Occipital lobe (tissue), 2 donors: Measurements from ENCODE around the gene DPYD. TPM values are rescaled to one million over a fixed set of nuclear protein-coding genes. Genes with fewer than 3 reads are reported as not detected.
"Not testable (repeated sequence)": the region's sequence is repeated elsewhere in the genome, so short reads cannot be mapped to it uniquely, and the experiment has no call there.

Source experiments
- DNase-seq: peaks from one replicate; lab custom pipeline; 2025; lab: John Stamatoyannopoulos, UW
- total RNA-seq: library from RNA; depleted of rRNA; stranded (reverse); fragments of >200 nt; gene quantifications from one replicate; pipeline ENCODE4 v1.2.3, GENCODE V29; 2014

DPYD gene
- total RNA-seq, 1 donor from 2014 or later = 72.1 TPM

GRCh38 chr1:97373000-97373399 lies 547.8 kb downstream of the DPYD start:
- no peak for DNase-seq

DNA sequence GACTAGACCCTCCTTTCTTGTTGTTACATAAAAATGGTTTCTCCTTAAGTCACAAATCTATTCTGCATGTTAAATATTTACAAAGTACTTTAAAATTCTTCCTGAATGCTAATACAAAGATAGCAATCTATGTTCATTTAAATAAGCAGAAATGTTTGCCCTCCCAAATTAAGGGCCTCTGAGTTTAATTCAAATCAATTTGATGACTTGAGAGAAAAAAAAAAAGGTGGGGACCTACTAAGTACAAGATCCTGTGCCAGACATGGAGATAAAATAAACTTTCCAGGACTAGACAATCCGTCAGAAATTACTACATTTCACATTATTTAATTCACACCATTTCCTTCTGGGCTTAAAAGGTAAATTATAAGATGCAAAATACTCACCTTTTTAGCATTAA lies 548.3 kb downstream of the DPYD start:
- DNase-seq = no peak

GRCh38 chr1:97368296-97368695 lies 552.5 kb downstream of the DPYD start:
- no peak for DNase-seq

DNA sequence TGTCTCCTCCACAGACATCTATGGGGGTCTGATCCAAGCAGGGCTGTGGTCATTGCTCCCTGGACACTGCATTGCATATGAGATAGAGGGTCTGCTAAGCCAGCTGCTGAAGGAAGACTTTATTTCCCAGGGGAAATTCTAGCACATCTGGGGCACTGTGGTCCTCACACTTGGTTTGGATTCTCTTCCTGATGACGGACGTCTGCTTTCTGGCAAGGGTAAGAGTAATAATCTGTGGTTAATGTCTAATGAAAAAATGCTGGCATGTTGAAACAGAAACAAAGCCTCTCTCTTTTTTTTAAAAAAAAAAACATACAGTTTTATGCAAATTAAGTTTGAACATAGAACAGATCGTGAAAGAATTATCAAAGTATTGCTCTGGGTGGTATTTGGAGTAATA lies 553.9 kb downstream of the DPYD start:
- no peak for DNase-seq

DNA sequence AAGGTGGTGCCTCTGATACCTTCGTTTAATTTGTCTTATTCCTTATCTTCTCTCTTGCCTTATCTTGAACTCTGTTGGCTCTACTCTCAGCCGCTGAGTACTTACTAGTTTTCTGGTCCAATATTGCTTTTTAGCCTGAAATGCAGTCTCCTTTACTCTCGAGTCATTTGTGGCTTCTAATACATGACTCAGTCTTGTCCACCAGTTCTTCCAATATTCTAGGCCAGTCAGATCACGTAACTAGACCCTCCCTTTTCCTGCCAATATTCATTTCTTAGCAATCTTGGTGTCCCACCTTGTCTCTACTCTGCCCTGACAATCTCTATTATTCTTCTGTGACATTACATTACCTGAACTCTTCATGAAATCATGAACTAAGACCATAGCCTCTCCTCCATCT lies 555.8 kb downstream of the DPYD start:
- DNase-seq = no peak

GRCh38 chr1:97364086-97364485 lies 556.7 kb downstream of the DPYD start:
- no peak for DNase-seq

DNA sequence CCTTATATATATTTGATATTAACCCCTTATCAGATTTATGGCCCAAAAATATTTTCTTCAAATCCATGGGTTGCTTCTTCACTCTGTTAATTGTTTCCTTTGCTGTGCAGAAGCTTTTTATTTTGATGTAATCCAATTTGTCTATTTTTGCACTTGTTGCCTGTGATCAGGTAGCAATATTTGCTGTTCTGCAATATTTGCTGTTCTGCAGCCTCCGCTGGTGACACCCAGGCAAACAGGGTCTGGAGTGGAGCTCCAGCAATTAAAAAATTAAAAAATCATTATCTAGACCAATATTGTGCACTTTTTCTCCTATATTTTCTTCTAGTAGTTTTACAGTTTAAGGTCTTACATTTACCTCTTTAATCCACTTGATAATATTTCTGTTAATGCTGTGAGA lies 564.5 kb downstream of the DPYD start:
- no peak for DNase-seq

DNA sequence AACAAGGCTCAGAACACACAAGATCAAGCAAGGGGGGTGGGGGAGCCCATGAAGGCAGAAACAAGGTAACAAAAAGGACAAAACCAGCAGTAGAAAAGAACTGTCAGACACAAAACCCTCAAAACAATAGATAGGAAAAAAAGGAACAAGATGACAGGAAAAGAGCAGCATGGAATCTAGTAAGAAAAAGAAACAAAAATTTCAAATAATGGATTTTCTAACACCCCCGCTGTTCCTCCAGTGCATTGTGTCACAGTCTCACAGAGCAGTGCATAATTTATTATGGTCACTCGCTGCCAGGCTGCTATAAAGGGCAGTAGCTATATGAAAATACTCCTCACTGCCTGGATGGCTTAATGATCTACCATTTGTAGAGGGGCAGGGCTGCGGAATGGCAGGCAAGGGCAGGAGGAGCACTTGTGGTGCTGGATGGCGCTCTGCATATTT lies 567.9 kb downstream of the DPYD start:
- no peak for DNase-seq

- no peak for DNase-seq
These were observed 569.0 kb downstream of the DPYD start for GRCh38 chr1:97351846-97352245.

- DNase-seq = no peak
These were observed 570.2 kb downstream of the DPYD start for GRCh38 chr1:97350662-97351061.

- no peak for DNase-seq
These were observed 570.6 kb downstream of the DPYD start for GRCh38 chr1:97350241-97350640.

- DNase-seq = not testable (repeated sequence)
These were observed 571.0 kb downstream of the DPYD start for GRCh38 chr1:97349794-97350193.

DNA sequence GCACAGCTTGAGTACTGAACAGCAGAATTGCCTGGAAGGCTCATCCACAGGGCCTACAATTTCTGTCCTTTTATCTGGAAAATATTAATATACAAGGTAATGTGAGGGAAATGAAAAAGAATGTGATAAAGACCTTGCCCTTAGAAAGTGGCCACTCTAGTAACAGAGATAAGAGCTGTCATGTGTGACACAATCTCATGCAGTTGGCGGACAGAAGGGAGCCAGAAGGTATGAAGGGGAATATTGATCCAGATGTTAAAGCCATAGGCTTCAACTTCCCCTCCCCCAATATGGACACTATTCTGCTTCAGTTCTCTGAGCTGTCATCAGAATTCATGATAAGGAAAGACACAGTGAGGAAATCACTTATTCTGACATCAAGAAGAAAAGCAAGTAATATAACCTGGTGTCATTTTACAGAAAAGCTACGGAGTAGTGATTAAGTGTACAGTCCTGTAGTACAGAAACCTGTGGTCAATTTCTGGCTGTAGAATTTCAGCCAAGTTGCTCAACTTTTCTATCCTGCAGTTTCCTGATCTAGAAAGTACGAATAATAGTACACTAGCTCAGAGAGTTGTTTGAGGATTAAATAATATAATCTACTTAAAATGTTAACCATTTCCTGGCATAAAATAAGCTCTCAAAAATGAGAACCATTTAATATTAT lies 572.1 kb downstream of the DPYD start:
- DNase-seq = no peak

DNA sequence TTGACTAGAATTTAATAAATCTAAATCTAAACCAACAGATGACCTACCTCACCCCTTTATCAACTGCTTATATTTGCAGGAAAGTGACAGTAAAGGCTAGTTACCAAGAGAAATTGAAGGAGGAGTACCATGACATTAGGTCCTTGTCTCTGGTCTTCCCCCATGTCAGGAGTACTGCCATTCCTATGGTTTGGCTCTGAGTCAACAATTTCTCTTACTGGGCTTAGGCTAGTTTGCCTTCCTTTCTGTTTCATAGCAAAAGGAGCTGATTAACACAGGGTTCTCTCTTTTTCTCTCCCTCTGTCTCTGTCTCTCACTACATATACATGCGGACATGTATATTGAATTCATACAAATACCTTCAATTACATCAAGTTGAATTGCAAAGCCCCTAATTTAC lies 579.9 kb downstream of the DPYD start:
- DNase-seq = no peak

DNA sequence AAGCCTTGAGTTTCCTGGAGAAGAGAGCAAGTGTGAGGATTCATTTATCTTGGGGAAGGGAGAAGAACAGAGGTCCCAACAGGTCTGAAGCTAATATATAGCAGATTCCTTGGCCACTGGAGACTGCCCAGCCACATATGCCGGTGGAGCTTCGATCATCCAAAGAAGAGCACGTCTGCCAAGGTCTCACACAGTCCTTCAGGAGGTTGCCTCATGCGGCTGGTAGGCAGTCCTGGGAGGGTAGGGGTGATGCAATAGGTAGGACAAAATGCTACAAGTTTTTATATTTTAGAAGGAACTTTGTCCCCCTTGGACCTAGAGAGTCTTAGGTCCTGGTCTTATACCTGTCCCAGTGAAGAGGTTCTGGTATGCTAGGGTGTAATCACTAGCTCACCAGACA lies 582.5 kb downstream of the DPYD start:
- DNase-seq = no peak

- no peak for DNase-seq
These were observed 583.4 kb downstream of the DPYD start for GRCh38 chr1:97337250-97338030.

DNA sequence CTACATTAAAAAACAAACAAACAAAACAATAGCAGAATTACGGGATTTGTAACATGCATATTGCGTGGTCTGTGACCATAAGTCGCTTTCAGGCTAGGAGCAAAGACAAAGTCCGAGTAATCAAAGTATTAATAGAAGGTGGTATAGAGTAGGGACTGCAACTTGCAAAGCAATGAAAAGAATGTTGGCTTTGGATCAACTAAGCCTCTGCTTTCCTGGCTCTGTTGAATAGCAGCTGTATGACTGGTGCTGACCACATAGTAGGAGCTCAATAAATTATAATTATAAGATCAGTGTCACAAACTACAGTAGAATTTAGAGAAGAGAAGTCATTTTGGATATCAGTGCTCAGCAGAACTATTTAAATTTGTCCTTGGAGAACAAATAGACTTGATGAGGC lies 586.4 kb downstream of the DPYD start:
- DNase-seq = no peak

- DNase-seq = no peak
These were observed 588.1 kb downstream of the DPYD start for GRCh38 chr1:97332716-97333115.

DNA sequence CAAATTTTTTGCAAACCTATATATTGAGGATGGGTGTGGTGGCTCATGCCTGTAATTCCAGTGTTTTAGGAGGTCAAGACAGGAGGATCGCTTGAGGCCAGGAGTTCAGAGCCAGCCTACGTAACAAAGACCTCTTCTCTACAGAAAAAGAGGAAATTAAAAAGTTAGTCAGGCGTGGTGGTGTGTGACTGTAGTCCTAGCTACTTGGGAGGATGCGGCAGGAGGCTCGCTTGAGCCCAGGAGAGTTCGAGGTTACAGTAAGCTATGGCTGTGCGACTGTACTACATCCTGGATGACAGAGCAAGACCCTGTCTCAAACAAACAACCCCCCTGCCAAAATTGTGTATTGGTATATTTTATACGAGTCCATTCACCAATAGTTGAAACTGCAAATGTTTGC lies 589.7 kb downstream of the DPYD start:
- DNase-seq = no peak

DNA sequence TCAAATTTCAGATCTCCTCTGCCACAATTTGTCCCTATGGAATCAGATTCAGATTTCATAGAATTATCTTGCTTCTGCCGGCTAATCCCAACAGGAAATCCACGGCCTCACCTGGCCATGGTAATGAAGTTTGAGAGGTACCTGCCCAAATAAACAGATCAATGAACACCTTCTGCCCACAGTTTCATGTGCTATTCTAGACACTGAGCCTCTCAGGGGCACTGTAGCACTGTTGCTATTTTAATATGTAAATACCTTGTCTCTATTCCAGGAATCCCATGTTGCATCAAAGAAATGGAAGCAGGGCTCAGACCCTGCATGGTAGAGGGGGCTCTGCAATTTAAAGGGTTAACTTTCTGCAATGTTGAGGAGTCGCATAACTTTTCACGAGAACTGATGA lies 606.1 kb downstream of the DPYD start:
- DNase-seq = no peak

DNA sequence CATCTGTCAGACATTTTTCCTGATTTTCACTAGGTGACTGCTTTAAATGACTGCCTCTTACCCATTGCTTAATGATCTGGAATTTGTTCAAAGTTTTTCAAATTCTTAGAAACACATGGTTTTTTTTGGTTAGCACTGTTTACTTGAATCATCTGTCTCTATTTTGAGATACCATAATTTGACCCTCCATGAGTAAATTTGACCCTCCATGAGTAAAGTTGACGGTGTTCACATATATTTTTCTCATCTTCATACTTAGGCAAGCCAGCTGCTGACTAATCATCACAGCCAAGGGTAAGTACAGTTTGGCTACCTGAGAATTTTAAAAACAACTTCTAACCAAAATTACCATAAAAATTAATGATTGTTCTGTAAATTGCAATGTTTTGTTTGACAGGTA lies 612.7 kb downstream of the DPYD start:
- DNase-seq = no peak

GRCh38 chr1:97307568-97307967 lies 613.3 kb downstream of the DPYD start:
- DNase-seq = no peak

- DNase-seq = no peak
These were observed 613.7 kb downstream of the DPYD start for GRCh38 chr1:97307151-97307550.
